ENCODE data around the gene CYP4A22.
"Not testable (repeated sequence)": the region's sequence is repeated elsewhere in the genome, so short reads cannot be mapped to it uniquely, and the experiment has no call there.

The CYP4A22 gene

DNA sequence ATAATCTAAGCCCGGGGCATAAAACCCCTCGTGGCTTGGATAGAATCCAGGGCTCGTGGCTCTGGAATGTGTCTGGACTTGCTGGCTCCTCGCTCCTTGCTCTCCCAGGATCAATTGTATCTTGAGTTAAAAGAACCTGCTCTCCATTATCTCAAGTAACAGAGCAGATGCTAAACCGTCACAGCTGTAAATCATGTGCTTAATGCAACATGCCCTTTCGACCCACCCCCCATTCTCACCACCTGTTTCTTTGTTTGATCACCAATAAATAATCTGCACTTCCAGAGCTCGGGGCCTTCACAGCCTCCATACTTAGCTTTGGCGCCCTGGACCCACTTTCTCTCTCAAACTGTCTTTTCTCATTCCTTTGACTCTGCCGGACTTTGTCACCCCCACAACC lies 11.9 kb downstream of the CYP4A22 start:
- not testable (repeated sequence) for H3K4me3 ChIP-seq (ENCODE audit: low read depth, low read length)

DNA sequence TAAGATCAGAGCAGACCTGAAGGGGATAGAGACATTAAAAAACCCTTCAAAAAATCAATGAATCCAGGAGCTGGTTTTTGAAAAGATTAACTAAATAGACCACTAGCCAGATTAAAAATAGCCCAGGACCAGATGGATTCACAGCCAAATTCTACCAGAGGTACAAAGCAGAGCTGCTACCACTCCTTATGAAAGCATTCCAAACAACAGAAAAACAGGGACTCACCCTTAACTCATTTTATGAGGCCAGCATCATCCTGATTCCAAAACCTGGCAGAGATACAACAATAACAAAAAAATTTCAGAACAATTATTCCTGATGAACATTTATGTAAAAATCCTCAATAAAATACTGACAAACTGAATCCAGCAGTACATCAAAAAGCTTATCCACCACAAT lies 19.2 kb downstream of the CYP4A22 start:
- not testable (repeated sequence) for H3K4me3 ChIP-seq (ENCODE audit: low read depth, low read length)

DNA sequence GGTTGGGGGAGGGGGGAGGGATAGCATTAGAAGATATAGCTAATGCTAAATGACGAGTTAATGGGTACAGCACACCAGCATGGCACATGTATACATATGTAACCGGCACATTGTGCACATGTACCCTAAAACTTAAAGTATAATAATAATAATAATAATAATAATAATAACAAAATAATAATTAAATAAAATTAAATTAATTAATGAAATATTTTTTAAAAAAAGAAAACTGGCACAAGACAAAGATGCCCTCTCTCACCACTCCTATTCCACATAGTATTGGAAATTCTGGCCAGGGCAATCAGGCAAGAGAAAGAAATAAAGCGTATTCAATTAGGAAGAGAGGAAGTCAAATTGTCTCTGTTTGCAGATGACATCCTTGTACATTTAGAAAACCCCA lies 20.7 kb downstream of the CYP4A22 start:
- H3K4me3 ChIP-seq (ENCODE audit: low read depth, low read length): not testable (repeated sequence)

DNA sequence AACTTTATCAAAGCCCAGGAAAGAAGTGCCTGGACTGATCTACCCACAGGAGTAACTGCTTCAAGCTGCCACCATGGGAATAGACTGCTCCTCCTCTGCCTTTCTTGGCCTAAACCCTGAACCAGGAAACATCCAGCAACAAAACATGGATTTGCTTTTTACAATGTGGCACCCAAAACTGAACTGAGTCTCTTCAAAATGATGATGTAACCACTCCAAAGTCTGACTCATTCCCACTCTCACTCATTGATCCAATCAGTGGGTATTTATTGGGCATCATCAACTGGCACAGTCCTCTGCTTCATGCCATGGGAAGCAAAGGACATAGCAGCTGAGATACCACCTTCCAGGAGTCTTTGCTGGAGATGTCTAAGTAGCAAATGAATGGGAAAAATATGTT lies 23.5 kb downstream of the CYP4A22 start:
- H3K4me3 ChIP-seq (ENCODE audit: low read depth, low read length): no peak overlapping the region

DNA sequence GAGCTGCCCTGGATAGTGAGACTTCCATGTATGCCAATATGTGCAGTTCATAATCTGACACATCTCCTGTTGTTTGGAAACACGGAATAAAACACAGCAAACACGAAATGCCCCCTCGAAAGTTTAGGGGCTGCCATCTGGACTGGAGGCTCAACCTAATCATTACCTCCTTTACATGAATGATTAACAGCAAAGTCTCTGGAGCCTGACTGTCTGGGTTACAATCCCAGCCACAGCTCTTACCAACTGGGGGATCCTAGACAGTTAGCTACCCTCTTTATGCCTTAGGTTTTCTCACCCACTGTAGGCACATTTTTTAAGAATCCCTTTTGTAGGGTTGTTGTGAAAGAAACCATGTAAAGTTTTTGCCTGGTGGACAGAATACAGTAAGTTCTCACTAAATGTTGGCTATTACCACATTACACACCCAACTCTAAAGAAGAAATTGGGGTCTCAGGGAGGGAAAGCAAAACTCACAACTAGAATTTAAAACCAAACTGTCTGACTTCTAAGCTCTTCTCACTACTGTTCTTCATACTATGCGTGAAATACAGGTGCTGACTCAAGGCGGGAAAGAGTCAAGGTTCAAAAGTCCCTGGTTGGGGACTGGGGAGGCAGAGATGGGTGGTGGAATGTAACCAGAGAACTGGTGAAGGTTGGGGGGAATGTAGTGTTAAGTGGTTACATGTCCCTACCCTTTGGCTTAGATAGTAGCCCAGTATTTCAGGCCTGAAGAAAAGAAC lies 24.2 kb downstream of the CYP4A22 start:
- no peak overlapping the region for H3K4me3 ChIP-seq (ENCODE audit: low read depth, low read length)

DNA sequence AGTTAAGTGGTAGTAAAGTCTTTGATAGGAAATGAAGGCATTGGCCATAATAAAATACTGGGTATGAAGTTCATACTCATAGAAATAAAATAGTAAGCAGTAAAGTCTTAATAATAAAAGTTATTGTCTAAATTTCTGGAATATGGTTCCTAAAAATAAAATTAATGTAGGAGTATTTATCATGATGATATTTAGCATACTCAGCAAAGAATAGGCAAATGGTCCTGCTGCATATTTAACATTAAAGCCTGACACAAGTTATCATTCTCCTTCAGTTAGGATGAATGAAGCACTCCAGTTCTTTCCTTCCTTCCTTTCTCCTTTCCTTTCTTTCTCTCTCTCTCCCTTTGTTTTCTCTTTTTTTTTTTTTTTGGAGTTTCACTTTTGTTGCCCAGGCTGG lies 27.3 kb downstream of the CYP4A22 start:
- no peak overlapping the region for H3K4me3 ChIP-seq (ENCODE audit: low read depth, low read length)

DNA sequence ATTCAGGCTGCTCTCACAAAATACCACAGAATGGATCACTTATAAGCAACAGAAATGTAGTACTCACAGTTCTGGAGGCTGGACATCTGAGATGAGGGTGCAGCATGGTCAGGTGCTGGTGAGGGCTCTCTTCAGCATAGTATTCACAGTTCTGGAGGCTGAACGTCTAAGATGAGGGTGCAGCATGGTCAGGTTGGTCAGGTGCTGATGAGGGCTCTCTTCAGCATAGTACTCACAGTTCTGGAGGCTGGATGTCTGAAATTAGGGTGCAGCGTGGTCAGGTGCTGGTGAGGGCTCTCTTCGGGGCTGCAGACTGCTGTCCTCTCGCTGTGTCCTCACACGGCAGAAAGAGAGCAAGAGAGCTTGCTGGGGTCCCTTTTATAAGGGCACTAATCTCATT lies 35.5 kb downstream of the CYP4A22 start:
- no peak overlapping the region for H3K4me3 ChIP-seq (ENCODE audit: low read depth, low read length)

DNA sequence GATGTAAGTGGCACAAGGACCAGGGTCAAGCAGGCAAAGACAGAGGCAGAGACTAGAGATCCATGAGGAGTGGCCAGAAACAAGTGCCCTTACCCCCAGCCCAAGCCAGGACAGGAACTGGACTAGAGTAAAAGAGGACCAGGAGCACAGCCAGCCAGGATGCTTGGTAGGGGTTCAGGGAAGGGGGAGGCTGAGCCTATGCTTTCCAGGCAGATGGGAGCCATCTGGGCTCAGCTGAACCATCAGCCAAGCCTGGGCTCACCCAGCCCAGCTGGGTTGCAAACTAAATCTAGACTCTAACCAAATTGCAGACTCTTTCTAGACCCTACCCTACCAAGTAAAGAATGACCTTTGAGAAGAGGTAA lies 37.4 kb downstream of the CYP4A22 start:
- H3K4me3 ChIP-seq (ENCODE audit: low read depth, low read length): no peak overlapping the region

DNA sequence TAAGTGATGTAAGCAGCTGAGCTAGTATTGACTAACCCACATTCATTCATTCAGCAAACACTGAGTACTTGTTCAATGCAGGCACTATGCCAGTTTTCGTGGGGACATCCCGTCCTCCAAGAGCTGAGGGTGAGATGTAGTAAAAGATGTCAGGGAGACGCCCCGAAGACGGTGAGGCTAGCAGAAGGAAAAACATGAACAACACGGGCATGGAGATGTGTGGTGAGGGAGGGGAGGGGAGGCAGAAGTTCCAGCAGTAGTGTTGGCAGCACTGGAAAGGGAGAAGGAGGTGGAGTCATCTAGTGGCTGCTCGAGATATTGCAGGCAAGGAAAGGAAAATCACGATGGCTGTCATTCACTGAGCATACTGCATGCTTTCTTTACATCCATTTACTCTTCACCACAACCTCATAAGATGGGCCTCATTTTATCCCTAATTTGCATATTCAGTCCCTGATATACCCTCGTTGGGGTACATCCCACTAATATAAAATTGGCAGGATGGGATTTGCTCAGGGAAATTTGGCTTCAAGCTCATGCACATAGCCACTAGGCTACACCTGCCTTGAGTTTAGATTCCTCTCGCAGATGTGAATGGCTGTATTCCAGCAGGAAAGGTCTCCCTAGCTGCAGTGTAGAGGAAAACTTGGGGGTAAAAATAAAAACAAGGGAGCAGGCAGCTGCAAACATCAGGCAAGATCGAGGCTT lies 38.1 kb downstream of the CYP4A22 start:
- H3K4me3 ChIP-seq (ENCODE audit: low read depth, low read length): no peak overlapping the region

DNA sequence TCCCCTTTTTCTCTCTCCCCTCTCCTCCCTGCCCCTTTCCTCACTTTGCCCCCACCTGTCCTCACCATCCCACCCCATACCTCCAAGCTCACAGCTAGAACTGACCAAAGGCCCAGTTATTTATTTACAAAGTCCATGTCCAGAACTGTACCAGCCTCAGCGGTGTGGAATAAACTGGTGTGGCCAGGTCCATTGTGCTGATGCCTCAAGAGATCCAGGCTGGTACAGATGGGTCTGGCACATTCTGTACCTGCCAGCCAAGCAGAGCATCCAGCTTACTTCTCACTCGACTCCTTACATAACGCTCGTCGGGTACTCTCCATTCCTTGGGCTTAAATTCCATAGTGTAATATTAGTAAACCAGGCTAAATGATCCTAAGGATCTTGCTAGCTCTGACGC lies 40.8 kb downstream of the CYP4A22 start:
- H3K4me3 ChIP-seq (ENCODE audit: low read depth, low read length): no peak overlapping the region

DNA sequence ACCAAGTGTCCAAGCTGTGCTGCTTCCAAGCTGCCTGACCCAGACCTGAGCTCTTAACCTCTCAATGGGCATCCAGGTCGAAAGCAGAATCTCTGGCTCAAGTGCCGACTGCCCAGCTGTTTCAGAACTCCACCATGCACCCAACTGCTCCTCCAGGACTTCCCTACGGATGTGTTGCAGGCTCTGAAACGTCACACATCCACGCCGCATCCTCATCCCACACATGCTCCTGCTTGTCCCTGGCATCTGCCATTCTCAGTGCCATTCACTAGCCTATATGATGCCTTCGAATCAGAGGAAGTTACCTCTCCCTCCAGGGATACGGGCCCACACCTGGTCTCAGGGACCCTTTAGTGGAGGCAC lies 41.4 kb downstream of the CYP4A22 start:
- peak overlapping the region; percentile 44 for H3K4me3 ChIP-seq (ENCODE audit: low read depth, low read length)

DNA sequence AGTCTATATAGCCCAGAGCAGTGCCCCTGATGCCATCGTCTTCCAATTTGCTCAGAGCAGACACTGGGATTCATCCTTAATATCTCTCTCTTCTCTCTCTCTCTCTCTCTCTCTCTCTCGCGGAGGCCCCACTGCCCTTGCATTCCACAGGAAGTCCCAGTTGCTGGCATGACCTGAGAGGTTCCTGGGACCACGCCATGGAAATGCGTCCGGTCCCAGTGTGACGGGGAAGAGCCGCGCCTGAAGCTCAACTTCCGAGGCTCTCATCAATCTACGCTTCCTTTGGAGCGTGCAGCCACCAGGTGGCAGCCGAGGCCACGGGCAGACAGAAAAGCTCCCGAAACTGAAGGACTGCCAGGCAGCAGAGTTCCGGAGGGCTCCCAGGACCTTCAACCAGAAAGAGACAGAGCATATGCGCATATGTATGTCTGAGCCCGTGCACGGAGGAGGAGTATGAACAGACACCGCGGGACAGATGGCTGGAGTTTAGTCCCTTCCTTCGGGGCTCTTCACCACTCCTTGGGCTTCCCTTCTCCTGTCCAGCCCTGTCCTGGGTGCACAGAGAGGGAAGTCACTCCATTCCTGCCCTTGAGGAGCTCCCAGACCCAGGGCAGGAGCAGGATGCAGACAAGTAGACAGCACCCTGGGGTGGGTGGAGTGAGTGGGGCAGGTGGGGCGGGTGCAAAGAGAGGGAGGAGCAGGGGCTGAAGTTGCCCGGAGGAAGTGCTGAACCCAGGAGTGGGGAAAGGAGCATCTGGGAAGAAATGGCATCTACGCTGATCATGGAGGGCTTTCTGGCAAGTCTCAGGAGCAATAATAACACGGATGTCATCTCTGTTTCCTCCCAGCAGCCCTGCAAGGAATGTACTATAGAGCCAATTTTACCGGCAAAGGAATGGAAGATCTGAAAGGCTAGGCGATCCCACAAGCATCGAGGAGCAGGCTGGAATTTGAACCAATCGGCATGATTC lies 42.1 kb downstream of the CYP4A22 start:
- peak overlapping the region; percentile 44 for H3K4me3 ChIP-seq (ENCODE audit: low read depth, low read length)

DNA sequence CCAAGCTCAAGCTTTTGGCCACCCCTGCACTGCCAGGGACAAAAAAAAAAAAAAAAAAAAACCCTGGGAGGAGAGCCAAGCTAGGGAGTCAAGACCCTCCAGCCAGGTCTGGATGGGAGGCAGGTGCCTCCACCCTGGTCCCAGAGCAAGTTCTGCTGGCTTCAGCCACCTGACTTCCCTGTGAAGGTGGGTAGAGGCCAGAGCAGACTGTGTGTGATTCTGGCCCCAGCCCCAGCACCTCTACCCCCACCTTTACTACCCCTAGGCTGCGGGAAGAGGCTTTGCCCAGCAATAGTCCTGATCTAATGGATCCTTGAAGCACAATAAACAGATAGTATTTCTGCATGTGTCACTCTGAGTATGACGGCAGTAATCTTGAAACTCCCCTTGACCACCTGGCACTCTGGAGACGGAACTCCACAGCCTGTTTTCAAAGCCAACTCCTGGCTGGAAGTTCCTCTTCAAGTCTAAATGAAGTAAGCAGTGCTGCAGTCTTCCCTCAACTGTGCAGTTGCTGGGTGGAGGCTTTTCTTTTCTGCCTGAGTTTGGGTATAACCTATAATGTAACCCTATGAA lies 42.8 kb downstream of the CYP4A22 start:
- H3K4me3 ChIP-seq (ENCODE audit: low read depth, low read length): no peak overlapping the region

DNA sequence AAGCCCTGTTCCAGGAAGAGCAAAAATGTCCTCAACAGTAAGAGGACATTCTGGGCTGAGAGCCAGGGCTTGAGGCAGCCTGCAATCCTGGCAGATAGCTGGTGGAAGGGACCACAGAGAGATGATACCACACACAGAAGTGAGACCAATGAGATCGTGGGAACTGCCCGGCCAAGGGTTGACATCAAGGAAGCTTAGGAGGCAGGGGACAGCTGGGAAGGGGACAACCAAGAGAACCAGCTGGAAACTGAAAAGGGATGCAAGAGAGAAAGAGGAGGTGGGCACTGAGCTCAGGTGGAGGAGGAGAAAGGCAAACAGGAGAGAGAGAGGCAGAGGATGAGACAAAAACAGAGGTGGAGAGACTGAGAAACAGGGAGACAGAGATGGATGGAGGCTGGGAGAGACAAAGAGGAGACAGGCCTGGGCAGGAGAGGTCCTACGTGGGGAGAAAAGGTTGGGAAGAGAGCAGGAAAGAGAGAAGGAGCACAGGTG lies 43.4 kb downstream of the CYP4A22 start:
- no peak overlapping the region for H3K4me3 ChIP-seq (ENCODE audit: low read depth, low read length)

DNA sequence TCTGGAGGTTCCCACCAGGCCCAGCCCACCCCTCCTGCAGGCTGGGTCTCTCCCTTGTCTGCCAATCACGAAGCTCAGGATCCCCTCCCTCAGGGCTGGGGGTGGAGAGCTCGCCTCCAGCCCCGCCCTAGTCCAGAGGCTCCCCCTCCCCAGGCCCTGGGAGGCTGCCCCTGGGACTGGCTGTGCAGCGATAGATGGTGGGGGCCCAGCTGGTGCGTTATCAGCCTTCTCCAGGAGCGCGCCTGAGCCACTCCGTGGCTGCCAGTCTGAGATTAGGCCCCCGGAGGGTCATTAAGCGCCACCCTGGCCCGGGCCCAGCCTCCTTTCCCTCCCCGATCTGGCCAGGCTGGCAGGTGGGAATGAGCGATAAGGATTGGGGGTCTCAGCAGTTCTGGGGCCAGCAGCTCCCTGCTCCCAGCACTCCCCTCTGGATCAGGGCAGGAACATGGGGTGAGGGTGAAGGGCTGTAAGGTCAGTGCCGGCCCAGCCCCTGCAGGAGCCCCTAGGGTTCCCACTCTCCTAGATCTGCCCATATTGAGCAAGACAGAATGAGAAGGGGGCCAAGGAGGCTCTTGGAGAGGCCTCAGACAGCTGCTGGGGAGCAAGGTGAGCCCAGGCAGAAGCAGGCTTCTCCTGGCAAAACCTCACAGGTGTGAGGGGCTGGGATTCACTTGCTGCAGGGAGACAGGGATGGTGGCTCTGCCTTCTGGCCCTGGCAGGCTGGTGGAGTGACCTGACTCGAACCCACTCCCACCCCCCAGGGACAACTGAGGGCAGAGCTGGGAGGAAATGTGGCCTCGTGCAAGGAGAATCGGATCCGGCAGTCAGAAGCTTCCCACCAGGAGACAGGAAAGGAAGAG lies 44.1 kb downstream of the CYP4A22 start:
- H3K4me3 ChIP-seq (ENCODE audit: low read depth, low read length): no peak overlapping the region

DNA sequence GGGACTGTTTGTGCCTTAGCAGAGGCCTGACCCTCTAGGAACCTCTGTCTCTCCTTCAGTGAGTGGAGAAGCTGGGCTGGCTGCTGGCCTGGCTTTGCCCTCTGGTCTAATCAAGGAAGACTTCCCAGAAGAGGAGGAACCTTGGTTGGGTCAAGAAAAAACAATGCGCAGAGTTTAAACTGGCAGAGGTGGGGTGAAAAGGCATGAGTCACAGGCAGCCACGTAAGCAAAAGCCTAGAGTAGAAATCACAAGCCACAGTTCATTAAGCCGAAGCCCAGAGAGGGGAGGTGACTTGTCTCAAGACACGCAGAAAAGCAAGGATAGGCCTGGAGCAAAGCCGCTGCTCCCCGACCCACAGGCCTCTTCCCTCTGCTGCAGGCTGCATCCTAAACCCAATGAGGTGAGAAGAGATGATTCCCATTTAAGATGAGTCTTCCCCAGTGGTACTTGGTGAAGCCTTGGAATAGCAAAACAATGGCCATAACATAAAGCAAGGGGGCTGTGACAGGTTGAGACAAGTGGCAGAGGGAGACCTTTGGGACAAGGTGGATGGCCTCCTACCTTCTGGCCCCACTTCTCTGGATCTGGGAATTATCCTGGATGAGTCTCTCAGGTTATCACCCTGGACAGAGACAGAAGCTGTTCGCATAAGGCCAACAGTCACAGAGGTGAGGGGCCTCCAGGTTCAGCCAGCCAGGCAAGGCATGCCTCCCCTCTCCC lies 44.9 kb downstream of the CYP4A22 start:
- H3K4me3 ChIP-seq (ENCODE audit: low read depth, low read length): no peak overlapping the region

DNA sequence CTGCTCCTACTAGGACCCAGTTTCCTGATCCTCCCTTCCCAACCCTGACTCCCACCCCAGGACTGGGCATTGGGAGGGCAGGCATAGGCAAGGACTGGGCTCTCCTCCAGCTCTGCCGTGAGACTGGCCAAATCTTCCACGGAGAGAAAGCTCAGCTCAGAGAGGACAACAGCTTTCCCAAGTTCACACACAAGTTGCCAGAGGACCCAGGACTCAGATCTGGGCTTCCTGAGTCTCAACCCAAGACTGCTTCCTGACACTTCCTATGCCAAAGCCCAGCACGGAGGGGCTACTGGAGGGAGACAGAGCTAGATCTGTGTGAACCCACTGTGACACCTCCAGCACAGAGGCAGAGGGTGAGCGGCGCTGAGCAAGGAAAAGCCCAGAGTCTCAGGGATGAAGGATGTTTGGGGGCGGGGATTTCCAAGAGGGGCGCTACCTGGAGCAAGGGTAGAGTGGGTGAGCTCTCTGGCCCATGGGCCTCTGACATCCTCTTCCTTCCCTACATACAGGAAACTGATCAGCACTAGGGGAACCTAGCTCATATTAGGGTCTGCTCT lies 45.5 kb downstream of the CYP4A22 start:
- H3K4me3 ChIP-seq (ENCODE audit: low read depth, low read length): no peak overlapping the region

DNA sequence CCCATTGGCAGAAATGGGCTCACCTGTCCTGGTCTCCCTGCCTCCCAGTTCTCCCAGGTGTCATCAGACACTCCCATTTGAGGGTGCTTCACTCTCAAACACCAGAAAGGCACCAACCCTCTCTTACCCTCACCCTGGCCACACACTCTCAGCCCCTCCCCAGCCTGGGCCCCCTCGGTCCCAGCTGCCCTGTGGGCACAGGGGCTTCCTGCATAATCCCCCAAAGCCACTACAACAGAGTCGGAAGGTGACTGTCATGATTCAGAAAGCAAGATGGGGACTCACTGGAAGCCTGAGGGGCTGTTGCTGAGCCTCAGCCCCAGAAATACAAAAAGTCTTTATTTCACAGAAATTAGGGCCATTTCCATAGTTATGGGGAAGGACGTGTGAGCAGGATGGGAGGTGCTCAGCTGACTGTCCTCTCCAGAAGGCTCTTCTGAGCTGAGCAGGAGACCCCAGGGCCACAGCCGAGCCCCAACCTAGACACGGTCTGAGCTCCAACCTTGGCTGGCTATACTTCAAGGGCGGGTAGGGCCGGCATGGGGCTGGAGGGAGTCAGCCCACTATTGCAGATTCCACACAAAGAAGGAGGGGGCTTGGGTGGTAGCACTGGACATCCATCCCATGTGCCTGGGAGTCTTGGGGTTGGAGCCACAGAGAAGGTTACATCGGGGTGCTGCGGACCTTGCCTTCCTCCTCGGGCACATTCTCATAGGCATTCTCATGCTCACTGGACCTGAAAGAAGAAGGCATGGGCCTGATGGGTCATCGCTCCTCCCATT lies 46.3 kb downstream of the CYP4A22 start:
- H3K4me3 ChIP-seq (ENCODE audit: low read depth, low read length): no peak overlapping the region

All from iPS-11a (cell line).